BJ (cell line): ENCODE results near the gene INHBA. TPM values are rescaled to one million over a fixed set of nuclear protein-coding genes. Genes with fewer than 3 reads are reported as not detected.

Experiments used
- CTCF ChIA-PET: fragments of 350-600 bp; formaldehyde crosslinking; extraction: SDS; loops from one replicate; lab custom pipeline; 2021; ENCODE audit warnings: antibody characterized with exemption, inconsistent platforms; lab: Yijun Ruan, JAX
- POLR2A ChIA-PET: fragments of 300-600 bp; sonication (Branson Sonifier 250); formaldehyde crosslinking; extraction: SDS; loops from one replicate; lab custom pipeline; 2021; ENCODE audit warnings: antibody characterized with exemption; lab: Charles Lee
- DNase-seq: peaks from one replicate; pipeline ENCODE4 v3.0.0-alpha.2; 2011; ENCODE audit warnings: low read depth
- H3K27me3 ChIP-seq: 2 replicates; pipeline ENCODE4 v1.6.0; 2011; ENCODE audit warnings: low read length; ENCODE audit not compliant: control insufficient read depth, insufficient read depth
- H3K36me3 ChIP-seq: 2 replicates; pipeline ENCODE4 v1.5.1; 2011; ENCODE audit warnings: low read length; ENCODE audit not compliant: control insufficient read depth, insufficient read depth
- H3K4me3 ChIP-seq: 2 replicates; pipeline ENCODE4 v1.5.1; 2011; ENCODE audit warnings: low read depth, mild to moderate bottlenecking, control low read depth, low read length
- CTCF ChIP-seq: IDR thresholded peaks from 2 replicates; pipeline ENCODE4 v1.5.1; 2011; ENCODE audit warnings: low read depth, mild to moderate bottlenecking, control low read depth, inconsistent platforms, low read length, moderate library complexity; ENCODE audit not compliant: insufficient read depth
- polyA plus RNA-seq: library from polyadenylated mRNA; depleted of rRNA; stranded (reverse); fragments of >200 nt; gene quantifications from 2 replicates; pipeline ENCODE4 v1.2.3, GENCODE V29; 2011

INHBA gene
- polyA plus RNA-seq, 1 experiment, result 33.4 TPM

- ChIA-PET POLR2A (interaction anchor here (0.5 kb wide), 1 partner anchor 269 kb away, joined by 3 read pairs; no protein-coding TSS in a partner anchor), CTCF (interaction anchor here (0.7 to 2.3 kb wide), 6 partner anchors 9 to 1462 kb away, joined by 3 to 6 read pairs (median 3); no protein-coding TSS in a partner anchor)
- no peak for DNase-seq
- no peak for TF ChIP-seq CTCF
- H3K36me3 ChIP-seq, result peaks cover 4% of the 10 kb centered on the region
- no peak overlapping the region for H3K4me3 ChIP-seq
- no peaks in the 10 kb centered on the region for H3K27me3 ChIP-seq
Measured at GRCh38 chr7:41694495-41694894, 8.4 kb downstream of the INHBA start.

- Histone ChIP-seq H3K27me3 (no peaks in the 10 kb centered on the region), H3K36me3 (peaks cover 5% of the 10 kb centered on the region), H3K4me3 (no peak overlapping the region)
- ChIA-PET CTCF (interaction anchor here (0.6 to 2.3 kb wide), 8 partner anchors 8 to 1460 kb away, joined by 3 to 6 read pairs (median 4); no protein-coding TSS in a partner anchor), POLR2A (no interaction called here)
- TF ChIP-seq CTCF, result peak; percentile 48
- no peak for DNase-seq
Measured at GRCh38 chr7:41693150-41693997, 9.5 kb downstream of the INHBA start.

GRCh38 chr7:41692251-41692650 is 10.6 kb downstream of the INHBA start:
- no peaks in the 10 kb centered on the region for H3K27me3 ChIP-seq
- CTCF ChIA-PET, result interaction anchor here (0.6 to 1.4 kb wide), 6 partner anchors 12 to 928 kb away, joined by 3 to 4 read pairs (median 4); no protein-coding TSS in a partner anchor
- H3K36me3 ChIP-seq, result peaks cover 5% of the 10 kb centered on the region
- DNase-seq, result no peak
- POLR2A ChIA-PET, result no interaction called here
- no peak for TF ChIP-seq CTCF
- no peak overlapping the region for H3K4me3 ChIP-seq

- Histone ChIP-seq H3K4me3 (no peak overlapping the region), H3K27me3 (no peaks in the 10 kb centered on the region), H3K36me3 (peaks cover 5% of the 10 kb centered on the region)
- POLR2A ChIA-PET, result no interaction called here
- TF ChIP-seq CTCF, result no peak
- CTCF ChIA-PET, result no interaction called here
- DNase-seq, result no peak
Measured at GRCh38 chr7:41691286-41692190, 11.4 kb downstream of the INHBA start.

- DNase-seq, result no peak
- Histone ChIP-seq H3K27me3 (no peaks in the 10 kb centered on the region), H3K4me3 (no peak overlapping the region), H3K36me3 (peaks cover 5% of the 10 kb centered on the region)
- CTCF ChIA-PET, result no interaction called here
- no peak for TF ChIP-seq CTCF
- POLR2A ChIA-PET, result no interaction called here
Measured at GRCh38 chr7:41689815-41690214, 13.1 kb downstream of the INHBA start.
